Neural cell (in vitro differentiated cells): Measurements from ENCODE around the gene SLC44A1. TPM values are rescaled to one million over a fixed set of nuclear protein-coding genes. Genes with fewer than 3 reads are reported as not detected.

Experiments used
- H2AFZ ChIP-seq: fragments of 200-600, 300-800 bp; sonication (generic), shearing (Covaris generic); 2 replicates; pipeline ENCODE4 v1.6.0; 2014; ENCODE audit warnings: low read depth, mild to moderate bottlenecking, antibody characterized with exemption, low read length, moderate library complexity
- H3F3A ChIP-seq: fragments of 200-600 bp; shearing (Covaris generic); 2 replicates; pipeline ENCODE4 v1.6.1; 2016; ENCODE audit warnings: mild to moderate bottlenecking, moderate library complexity, mixed read lengths, antibody characterized with exemption, low read length; ENCODE audit not compliant: insufficient read depth, poor library complexity, severe bottlenecking
- H3K27ac ChIP-seq: fragments of 200-600, 300-800 bp; sonication (generic), shearing (Covaris generic); 2 replicates; pipeline ENCODE4 v1.5.1; 2014; ENCODE audit warnings: mild to moderate bottlenecking, low read length, moderate library complexity
- H3K27me3 ChIP-seq: fragments of 300-800, 200-600 bp; sonication (generic), shearing (Covaris generic); 2 replicates; pipeline ENCODE4 v1.6.0; 2014; ENCODE audit warnings: mild to moderate bottlenecking, low read depth, low read length, moderate library complexity; ENCODE audit not compliant: insufficient read depth
- H3K36me3 ChIP-seq: fragments of 300-800, 200-600 bp; sonication (generic), shearing (Covaris generic); 2 replicates; pipeline ENCODE4 v1.5.1; 2014; ENCODE audit warnings: mild to moderate bottlenecking, antibody characterized with exemption, low read length, moderate library complexity; ENCODE audit not compliant: insufficient read depth
- H3K4me2 ChIP-seq: fragments of 300-800, 200-600 bp; sonication (generic), shearing (Covaris generic); 2 replicates; pipeline ENCODE4 v1.6.0; 2014; ENCODE audit warnings: mild to moderate bottlenecking, low read length
- H3K4me3 ChIP-seq: fragments of 300-800, 200-600 bp; sonication (generic), shearing (Covaris generic); 2 replicates; pipeline ENCODE4 v1.5.1; 2014; ENCODE audit warnings: mild to moderate bottlenecking, low read length, moderate library complexity
- H3K79me2 ChIP-seq: fragments of 200-600 bp; shearing (Covaris generic); replicated peaks from 2 replicates; pipeline ENCODE4 v1.6.0; 2014; ENCODE audit warnings: mild to moderate bottlenecking, low read length, moderate library complexity; ENCODE audit not compliant: insufficient read depth
- H3K9ac ChIP-seq: fragments of 300-800, 200-600 bp; sonication (generic), shearing (Covaris generic); 2 replicates; pipeline ENCODE4 v1.6.1; 2016; ENCODE audit warnings: mild to moderate bottlenecking, low read length, mixed read lengths
- H3K9me2 ChIP-seq: fragments of 200-600 bp; shearing (Covaris generic); 2 replicates; pipeline ENCODE4 v1.6.1; 2016; ENCODE audit warnings: mild to moderate bottlenecking, low read length, mixed read lengths; ENCODE audit not compliant: insufficient read depth
- H3K9me3 ChIP-seq: fragments of 200-600, 300-800 bp; sonication (generic), shearing (Covaris generic); 2 replicates; pipeline ENCODE4 v1.6.1; 2016; ENCODE audit warnings: mild to moderate bottlenecking, mixed run types, low read length, moderate library complexity, mixed read lengths
- H4K20me1 ChIP-seq: fragments of 200-600 bp; shearing (Covaris generic); 2 replicates; pipeline ENCODE4 v1.6.1; 2016; ENCODE audit warnings: mild to moderate bottlenecking, mixed run types; ENCODE audit not compliant: insufficient read depth
- EP300 ChIP-seq: fragments of 450-650 bp; conservative IDR thresholded peaks from 2 replicates; pipeline ENCODE4 v1.6.1; 2014; ENCODE audit warnings: antibody characterized with exemption, mild to moderate bottlenecking, moderate library complexity; ENCODE audit not compliant: poor library complexity, severe bottlenecking
- EZH2 ChIP-seq: fragments of 200-600, 300-800 bp; shearing (Covaris generic), sonication (generic); IDR thresholded peaks from 2 replicates; pipeline ENCODE4 v1.6.1; 2014; ENCODE audit warnings: antibody characterized with exemption, low read length, borderline replicate concordance, mild to moderate bottlenecking; ENCODE audit not compliant: insufficient read depth, poor library complexity, severe bottlenecking
- MXI1 ChIP-seq: fragments of 450-650 bp; conservative IDR thresholded peaks from 2 replicates; pipeline ENCODE4 v1.6.1; 2014; ENCODE audit warnings: antibody characterized with exemption, mild to moderate bottlenecking; ENCODE audit not compliant: poor library complexity, severe bottlenecking
- POLR2AphosphoS5 ChIP-seq: IDR thresholded peaks from 2 replicates; pipeline ENCODE4 v1.6.1; 2012
- RAD21 ChIP-seq: fragments of 450-650 bp; conservative IDR thresholded peaks from 2 replicates; pipeline ENCODE4 v1.6.1; 2014; ENCODE audit warnings: antibody characterized with exemption, mild to moderate bottlenecking, moderate library complexity
- SMC3 ChIP-seq: fragments of 450-650 bp; conservative IDR thresholded peaks from 2 replicates; pipeline ENCODE4 v1.6.1; 2014; ENCODE audit warnings: antibody characterized with exemption, mild to moderate bottlenecking, moderate library complexity; ENCODE audit not compliant: poor library complexity
- TAF1 ChIP-seq: IDR thresholded peaks from 2 replicates; pipeline ENCODE4 v1.6.1; 2012; ENCODE audit warnings: low read depth
- polyA plus RNA-seq: library from polyadenylated mRNA; depleted of rRNA; stranded (reverse); fragments of >200 nt; gene quantifications from 2 replicates; pipeline ENCODE4 v1.2.3, GENCODE V29; 2014
- TF ChIP-seq, protein P1 (sequence below): IDR thresholded peaks from 2 replicates; pipeline ENCODE4 v1.6.1; 2012; ENCODE audit warnings: borderline replicate concordance
- TF ChIP-seq, protein P2 (sequence below): fragments of 450-650 bp; IDR thresholded peaks from 2 replicates; pipeline ENCODE4 v1.5.1; 2014; ENCODE audit warnings: antibody characterized with exemption, mild to moderate bottlenecking, moderate library complexity; ENCODE audit not compliant: poor library complexity, severe bottlenecking

Gene SLC44A1
- polyA plus RNA-seq, 1 donor from 2014 or later = 3.9 TPM

DNA sequence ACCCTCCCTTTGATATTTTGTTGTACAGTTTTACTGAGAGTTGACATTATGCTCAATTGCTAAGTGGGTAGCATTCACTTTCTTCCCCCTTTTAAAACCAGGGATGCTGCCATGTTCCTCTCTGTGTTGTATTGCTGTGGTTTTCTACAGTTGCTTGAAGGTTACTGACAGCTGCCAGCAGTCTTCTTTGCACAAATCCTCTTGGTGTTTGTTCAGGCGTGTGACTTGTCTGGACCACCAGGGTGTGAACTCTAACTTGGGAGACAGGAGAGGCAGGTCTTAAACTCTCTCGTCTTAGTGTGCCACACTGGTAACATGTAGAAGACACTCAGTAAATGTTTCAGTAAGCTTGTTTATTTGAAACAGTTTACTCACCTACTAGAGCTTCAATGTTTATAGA lies 25.1 kb downstream of the SLC44A1 start:
- Histone ChIP-seq H3K9ac (no peak overlapping the region), H2AFZ (no peak overlapping the region), H3K27ac (no peak overlapping the region), H3K4me3 (no peak overlapping the region), H3K9me2 (no peaks in the 10 kb centered on the region), H3F3A (no peaks in the 10 kb centered on the region), H3K27me3 (no peaks in the 10 kb centered on the region), H3K4me2 (no peak overlapping the region), H3K9me3 (no peaks in the 10 kb centered on the region), H3K36me3 (no peaks in the 10 kb centered on the region), H4K20me1 (no peaks in the 10 kb centered on the region), H3K79me2 (no peaks in the 10 kb centered on the region)
- no peak for TF ChIP-seq EZH2
- TF ChIP-seq, protein P1, sequence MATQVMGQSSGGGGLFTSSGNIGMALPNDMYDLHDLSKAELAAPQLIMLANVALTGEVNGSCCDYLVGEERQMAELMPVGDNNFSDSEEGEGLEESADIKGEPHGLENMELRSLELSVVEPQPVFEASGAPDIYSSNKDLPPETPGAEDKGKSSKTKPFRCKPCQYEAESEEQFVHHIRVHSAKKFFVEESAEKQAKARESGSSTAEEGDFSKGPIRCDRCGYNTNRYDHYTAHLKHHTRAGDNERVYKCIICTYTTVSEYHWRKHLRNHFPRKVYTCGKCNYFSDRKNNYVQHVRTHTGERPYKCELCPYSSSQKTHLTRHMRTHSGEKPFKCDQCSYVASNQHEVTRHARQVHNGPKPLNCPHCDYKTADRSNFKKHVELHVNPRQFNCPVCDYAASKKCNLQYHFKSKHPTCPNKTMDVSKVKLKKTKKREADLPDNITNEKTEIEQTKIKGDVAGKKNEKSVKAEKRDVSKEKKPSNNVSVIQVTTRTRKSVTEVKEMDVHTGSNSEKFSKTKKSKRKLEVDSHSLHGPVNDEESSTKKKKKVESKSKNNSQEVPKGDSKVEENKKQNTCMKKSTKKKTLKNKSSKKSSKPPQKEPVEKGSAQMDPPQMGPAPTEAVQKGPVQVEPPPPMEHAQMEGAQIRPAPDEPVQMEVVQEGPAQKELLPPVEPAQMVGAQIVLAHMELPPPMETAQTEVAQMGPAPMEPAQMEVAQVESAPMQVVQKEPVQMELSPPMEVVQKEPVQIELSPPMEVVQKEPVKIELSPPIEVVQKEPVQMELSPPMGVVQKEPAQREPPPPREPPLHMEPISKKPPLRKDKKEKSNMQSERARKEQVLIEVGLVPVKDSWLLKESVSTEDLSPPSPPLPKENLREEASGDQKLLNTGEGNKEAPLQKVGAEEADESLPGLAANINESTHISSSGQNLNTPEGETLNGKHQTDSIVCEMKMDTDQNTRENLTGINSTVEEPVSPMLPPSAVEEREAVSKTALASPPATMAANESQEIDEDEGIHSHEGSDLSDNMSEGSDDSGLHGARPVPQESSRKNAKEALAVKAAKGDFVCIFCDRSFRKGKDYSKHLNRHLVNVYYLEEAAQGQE = no peak
- no peak for TF ChIP-seq POLR2AphosphoS5
- TF ChIP-seq EP300 = no peak
- TF ChIP-seq, protein P2, sequence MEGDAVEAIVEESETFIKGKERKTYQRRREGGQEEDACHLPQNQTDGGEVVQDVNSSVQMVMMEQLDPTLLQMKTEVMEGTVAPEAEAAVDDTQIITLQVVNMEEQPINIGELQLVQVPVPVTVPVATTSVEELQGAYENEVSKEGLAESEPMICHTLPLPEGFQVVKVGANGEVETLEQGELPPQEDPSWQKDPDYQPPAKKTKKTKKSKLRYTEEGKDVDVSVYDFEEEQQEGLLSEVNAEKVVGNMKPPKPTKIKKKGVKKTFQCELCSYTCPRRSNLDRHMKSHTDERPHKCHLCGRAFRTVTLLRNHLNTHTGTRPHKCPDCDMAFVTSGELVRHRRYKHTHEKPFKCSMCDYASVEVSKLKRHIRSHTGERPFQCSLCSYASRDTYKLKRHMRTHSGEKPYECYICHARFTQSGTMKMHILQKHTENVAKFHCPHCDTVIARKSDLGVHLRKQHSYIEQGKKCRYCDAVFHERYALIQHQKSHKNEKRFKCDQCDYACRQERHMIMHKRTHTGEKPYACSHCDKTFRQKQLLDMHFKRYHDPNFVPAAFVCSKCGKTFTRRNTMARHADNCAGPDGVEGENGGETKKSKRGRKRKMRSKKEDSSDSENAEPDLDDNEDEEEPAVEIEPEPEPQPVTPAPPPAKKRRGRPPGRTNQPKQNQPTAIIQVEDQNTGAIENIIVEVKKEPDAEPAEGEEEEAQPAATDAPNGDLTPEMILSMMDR = no peak
- TF ChIP-seq SMC3 = no peak
- TF ChIP-seq MXI1 = no peak
- no peak for TF ChIP-seq RAD21
- TF ChIP-seq TAF1 = no peak

DNA sequence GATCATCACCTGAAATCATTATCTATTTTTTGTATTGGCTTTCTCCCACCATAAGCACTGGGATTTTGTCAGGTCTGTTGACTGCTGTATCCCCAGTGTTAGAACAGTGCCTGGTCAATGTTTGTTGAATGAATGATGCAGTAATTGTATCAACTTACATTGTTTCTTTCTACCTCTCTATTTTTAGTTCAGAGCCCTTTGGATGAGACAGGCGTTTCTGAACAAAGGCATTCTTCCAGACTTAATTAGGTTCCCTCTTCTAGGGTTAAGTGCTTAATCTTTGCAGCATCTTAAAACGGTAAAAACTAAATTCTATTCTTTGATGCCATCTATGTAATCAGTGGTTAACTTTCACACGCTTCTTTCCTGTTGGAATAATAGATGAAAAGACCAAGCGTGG lies 26.3 kb downstream of the SLC44A1 start:
- Histone ChIP-seq H3F3A (no peaks in the 10 kb centered on the region), H3K9ac (no peak overlapping the region), H4K20me1 (no peaks in the 10 kb centered on the region), H3K27me3 (no peaks in the 10 kb centered on the region), H3K4me2 (no peak overlapping the region), H3K79me2 (no peaks in the 10 kb centered on the region), H3K4me3 (no peak overlapping the region), H3K9me2 (no peaks in the 10 kb centered on the region), H3K9me3 (no peaks in the 10 kb centered on the region), H3K36me3 (no peaks in the 10 kb centered on the region), H3K27ac (no peak overlapping the region), H2AFZ (no peak overlapping the region)
- TF ChIP-seq, protein P2 = no peak
- TF ChIP-seq, protein P1 = no peak
- TF ChIP-seq SMC3 (no peak), EP300 (no peak), POLR2AphosphoS5 (no peak), MXI1 (no peak), TAF1 (no peak), EZH2 (no peak), RAD21 (no peak)
